Measurements from ENCODE around the gene NBAS. TPM values are rescaled to one million over a fixed set of nuclear protein-coding genes. Genes with fewer than 3 reads are reported as not detected.

NBAS gene
- total and polyA plus RNA-seq, 9 of the 15 experiments (the other 6 are each of a cell fraction or from before 2014, with no cell fraction given), result 15.3 to 94.4 (median 69.9) TPM

GRCh38 chr2:15168116-15168515, 393.0 kb downstream of the NBAS start:
- Histone ChIP-seq H3K9me3 (replicated peaks; ENCODE audit: control insufficient read depth, insufficient read depth, low read depth, low read length) (no peaks in the 10 kb centered on the region), H3K4me1 (replicated peaks in 1 of 2; ENCODE audit: control insufficient read depth in 2 of 2, insufficient read depth in 2 of 2, low read length in 2 of 2) (no peaks in the 10 kb centered on the region), H3K9ac (ENCODE audit: insufficient read depth in 1 of 2, low read depth in 2 of 2, low read length in 2 of 2) (no peak overlapping the region), H3K4me2 (ENCODE audit: insufficient read depth, low read length) (no peak overlapping the region), H3K27ac (ENCODE audit: extremely low read depth, low read depth, low read length) (no peak overlapping the region), H3K79me2 (ENCODE audit: control insufficient read depth, insufficient read depth, low read length) (no peaks in the 10 kb centered on the region), H3K27me3 (ENCODE audit: control insufficient read depth in 2 of 2, insufficient read depth in 2 of 2, low read length in 2 of 2) (no peaks in the 10 kb centered on the region), H3K36me3 (ENCODE audit: control insufficient read depth, insufficient read depth, low read length) (peaks cover 54% of the 10 kb centered on the region; the same call in 2 of the 3 replicates), H4K20me1 (replicated peaks; ENCODE audit: control insufficient read depth, insufficient read depth, low read length) (no peaks in the 10 kb centered on the region), H2AFZ (ENCODE audit: low read depth, low read length) (no peak overlapping the region), H3K9me1 (ENCODE audit: control insufficient read depth, insufficient read depth, low read length) (no peaks in the 10 kb centered on the region), H3K4me3 (no peak overlapping the region)
- no peak for FAIRE-seq
- intact Hi-C loops (cut with micrococcal nuclease) (loop anchor here (10.0 kb wide), 1 partner anchor 417 kb away; no protein-coding TSS in a partner anchor), in situ Hi-C loops (cut with MboI) (no loop called here)
- ChIA-PET CTCF (ENCODE audit: low intra/inter-chr PET ratio) (no interaction called here), POLR2A (no interaction called here)
- TF ChIP-seq ZNF253 (CRISPR knock-in tag; conservative IDR thresholded peaks at IDR 0.05) (no peak), TAL1 (IDR thresholded peaks at IDR 0.05) (no peak), PHF21A (IDR thresholded peaks at IDR 0.05; ENCODE audit: borderline replicate concordance, low read depth) (no peak), ZNF232 (CRISPR knock-in tag; IDR thresholded peaks at IDR 0.05) (no peak), SREBF2 (CRISPR knock-in tag; IDR thresholded peaks at IDR 0.05) (no peak), ZSCAN29 (IDR thresholded peaks at IDR 0.05) (no peak), CCAR2 (IDR thresholded peaks at IDR 0.05; ENCODE audit: low read depth, low read length) (no peak), NONO (IDR thresholded peaks at IDR 0.05; ENCODE audit: low read depth in 2 of 2, low read length in 1 of 2) (no peak), NR1H2 (CRISPR knock-in tag; IDR thresholded peaks at IDR 0.05) (no peak), CBX2 (IDR thresholded peaks at IDR 0.05; ENCODE audit: insufficient read depth, low read length, poor library complexity, severe bottlenecking) (no peak), CBFB (CRISPR knock-in tag; IDR thresholded peaks at IDR 0.05) (no peak)
- no peak for ATAC-seq
- 67% methylated on average over 6 of the region's 6 CpGs for WGBS (ENCODE audit: insufficient coverage, low coverage, missing lambda C conversion rate)
- no TSS peak for BruUV-seq (replicated peaks)
- DNase-seq (ENCODE audit: extremely low read depth in 1 of 4, low spot score in 3 of 4), result no peak

Measured in K562 (cell line).